GM23338 (cell line): ENCODE results near the gene CFAP141. TPM values are rescaled to one million over a fixed set of nuclear protein-coding genes. Genes with fewer than 3 reads are reported as not detected.
A peak's percentile ranks its signal among the peaks of the same experiment; 100 is the strongest.

ENCODE experiments used
- ATAC-seq: fragments of 200-7000 bp; cut with Tn5 transposase; 3 replicates; pipeline ENCODE4 v1.9.1; 2020
- DNase-seq: peaks from one replicate; pipeline ENCODE4 v3.0.0-alpha.2; 2015; ENCODE audit warnings: low spot score
- H2AFZ ChIP-seq: fragments of 200-600 bp; sonication (generic); 2 replicates; pipeline ENCODE4 v1.8.0; 2016; ENCODE audit warnings: antibody characterized with exemption, mild to moderate bottlenecking, moderate library complexity
- H3F3A ChIP-seq: fragments of 200-600 bp; sonication (generic); replicated peaks from 2 replicates; pipeline ENCODE4 v1.8.0; 2017; ENCODE audit warnings: antibody characterized with exemption, mixed run types, low read depth
- H3K27ac ChIP-seq: fragments of 200-600 bp; sonication (generic); 2 replicates; pipeline ENCODE4 v1.6.1; 2016; ENCODE audit warnings: low read depth
- H3K27me3 ChIP-seq: fragments of 200-600 bp; sonication (generic); 2 replicates; pipeline ENCODE4 v1.8.0; 2016; ENCODE audit warnings: mild to moderate bottlenecking, mixed run types, moderate library complexity; ENCODE audit not compliant: insufficient read depth
- H3K36me3 ChIP-seq: fragments of 200-600 bp; sonication (generic); 2 replicates; pipeline ENCODE4 v1.8.0; 2016; ENCODE audit warnings: mild to moderate bottlenecking; ENCODE audit not compliant: insufficient read depth
- H3K4me1 ChIP-seq: fragments of 200-600 bp; sonication (generic); 2 replicates; pipeline ENCODE4 v1.8.0; 2016; ENCODE audit warnings: mild to moderate bottlenecking, moderate library complexity; ENCODE audit not compliant: insufficient read depth
- H3K4me2 ChIP-seq: fragments of 200-600 bp; sonication (generic); 2 replicates; pipeline ENCODE4 v1.7.1; 2017; ENCODE audit warnings: mixed run types
- H3K4me3 ChIP-seq: fragments of 200-600 bp; sonication (generic); 2 replicates; pipeline ENCODE4 v1.6.1; 2016; ENCODE audit warnings: mixed run types
- H3K79me2 ChIP-seq: fragments of 200-600 bp; sonication (generic); replicated peaks from 2 replicates; pipeline ENCODE4 v1.8.0; 2017; ENCODE audit warnings: mild to moderate bottlenecking; ENCODE audit not compliant: insufficient read depth
- H3K9me2 ChIP-seq: fragments of 200-600 bp; sonication (generic); 2 replicates; pipeline ENCODE4 v1.8.0; 2017; ENCODE audit not compliant: insufficient read depth
- H4K20me1 ChIP-seq: fragments of 200-600 bp; sonication (generic); replicated peaks from 2 replicates; pipeline ENCODE4 v1.8.0; 2017; ENCODE audit warnings: mild to moderate bottlenecking; ENCODE audit not compliant: insufficient read depth
- H3K27ac Mint-ChIP-seq: 2 replicates; pipeline ENCODE4 v1.8.0; 2020; ENCODE audit warnings: inconsistent platforms, mild to moderate bottlenecking, moderate library complexity, mixed read lengths
- H3K27me3 Mint-ChIP-seq: 3 replicates; pipeline ENCODE4 v1.8.0; 2022; ENCODE audit warnings: low read depth, mild to moderate bottlenecking, moderate library complexity, mixed read lengths, inconsistent platforms; ENCODE audit not compliant: insufficient read depth, poor library complexity
- H3K36me3 Mint-ChIP-seq: 3 replicates; pipeline ENCODE4 v1.8.0; 2021; ENCODE audit warnings: low read depth, mild to moderate bottlenecking, inconsistent platforms, moderate library complexity, mixed read lengths
- H3K4me1 Mint-ChIP-seq: 3 replicates; pipeline ENCODE4 v1.8.0; 2020; ENCODE audit warnings: mild to moderate bottlenecking, inconsistent platforms, mixed read lengths
- H3K4me3 Mint-ChIP-seq: 3 replicates; pipeline ENCODE4 v1.8.0; 2021; ENCODE audit warnings: moderate library complexity, mild to moderate bottlenecking, inconsistent platforms, mixed read lengths
- H3K9me3 Mint-ChIP-seq: 3 replicates; pipeline ENCODE4 v1.8.0; 2020; ENCODE audit warnings: moderate library complexity, mild to moderate bottlenecking, inconsistent platforms, mixed read lengths
- CREB1 ChIP-seq: fragments of 250-450 bp; sonication (Bioruptor Pico); IDR thresholded peaks from 2 replicates; pipeline ENCODE4 v1.5.0; 2020; ENCODE audit warnings: low read depth, mild to moderate bottlenecking, moderate library complexity
- EZH2 ChIP-seq: fragments of 200-600 bp; sonication (generic); IDR thresholded peaks from one replicate; pipeline ENCODE4 v1.8.0; 2017; ENCODE audit warnings: antibody characterized with exemption, mild to moderate bottlenecking, low read depth; ENCODE audit not compliant: unreplicated experiment
- EZH2phosphoT487 ChIP-seq: fragments of 200-600 bp; sonication (generic); IDR thresholded peaks from one replicate; pipeline ENCODE4 v1.8.1; 2018; ENCODE audit warnings: antibody characterized with exemption; ENCODE audit not compliant: unreplicated experiment
- JUNB ChIP-seq: IDR thresholded peaks from one replicate; pipeline ENCODE4 v1.6.1; 2016; ENCODE audit warnings: antibody characterized with exemption; ENCODE audit not compliant: unreplicated experiment
- NANOG ChIP-seq: IDR thresholded peaks from 2 replicates; pipeline ENCODE4 v1.6.1; 2016; ENCODE audit warnings: antibody characterized with exemption, borderline replicate concordance
- POLR2AphosphoS5 ChIP-seq: IDR thresholded peaks from 2 replicates; pipeline ENCODE4 v1.6.1; 2016; ENCODE audit warnings: antibody characterized with exemption, low read depth
- STAT1 ChIP-seq: IDR thresholded peaks from one replicate; pipeline ENCODE4 v1.6.1; 2016; ENCODE audit warnings: antibody characterized with exemption; ENCODE audit not compliant: unreplicated experiment
- ZNF114 ChIP-seq: fragments of 250-450 bp; sonication (Bioruptor Pico); IDR thresholded peaks from 2 replicates; pipeline ENCODE4 v1.5.0; 2020; ENCODE audit warnings: mild to moderate bottlenecking, moderate library complexity
- ZNF331 ChIP-seq: fragments of 250-450 bp; sonication (Bioruptor Pico); IDR thresholded peaks from 2 replicates; pipeline ENCODE4 v1.5.0; 2020; ENCODE audit warnings: low read depth, mild to moderate bottlenecking, moderate library complexity
- polyA plus RNA-seq: library from polyadenylated mRNA; unstranded; fragments of >200 nt; fragmentation: Nextera tagmentation; extraction: Ambion mirVana; gene quantifications from 2 replicates; pipeline ENCODE4 v1.2.1, GENCODE V29; 2016
- total RNA-seq: library from RNA; depleted of rRNA; stranded (reverse); fragments of >200 nt; shearing (Covaris generic); gene quantifications from 2 replicates; pipeline ENCODE4 v1.2.3, GENCODE V29; 2014
- TF ChIP-seq, protein P1 (sequence below): IDR thresholded peaks from 2 replicates; pipeline ENCODE4 v1.6.1; 2016; ENCODE audit warnings: antibody characterized with exemption
- TF ChIP-seq, protein P2 (sequence below): fragments of 250-450 bp; sonication (Bioruptor Pico); IDR thresholded peaks from 2 replicates; pipeline ENCODE4 v1.5.0; 2020; ENCODE audit warnings: mild to moderate bottlenecking, moderate library complexity
- TF ChIP-seq, protein P3 (sequence below): IDR thresholded peaks from one replicate; pipeline ENCODE4 v1.6.1; 2018; ENCODE audit warnings: antibody characterized with exemption; ENCODE audit not compliant: unreplicated experiment
- TF ChIP-seq, protein P4 (sequence below), 2 experiments: fragments of 200-600 bp in 1 of 2; sonication (generic) in 1 of 2; conservative IDR thresholded peaks; 2 replicates each; pipeline versions ENCODE4 v1.5.1 to v1.6.1; 2016 to 2017; ENCODE audit warnings: antibody characterized with exemption in 2 of 2, low read depth in 2 of 2, mild to moderate bottlenecking in 2 of 2, moderate library complexity in 1 of 2

CFAP141 gene
- total and polyA plus RNA-seq, 2 experiments from 2014 or later = not detected

DNA sequence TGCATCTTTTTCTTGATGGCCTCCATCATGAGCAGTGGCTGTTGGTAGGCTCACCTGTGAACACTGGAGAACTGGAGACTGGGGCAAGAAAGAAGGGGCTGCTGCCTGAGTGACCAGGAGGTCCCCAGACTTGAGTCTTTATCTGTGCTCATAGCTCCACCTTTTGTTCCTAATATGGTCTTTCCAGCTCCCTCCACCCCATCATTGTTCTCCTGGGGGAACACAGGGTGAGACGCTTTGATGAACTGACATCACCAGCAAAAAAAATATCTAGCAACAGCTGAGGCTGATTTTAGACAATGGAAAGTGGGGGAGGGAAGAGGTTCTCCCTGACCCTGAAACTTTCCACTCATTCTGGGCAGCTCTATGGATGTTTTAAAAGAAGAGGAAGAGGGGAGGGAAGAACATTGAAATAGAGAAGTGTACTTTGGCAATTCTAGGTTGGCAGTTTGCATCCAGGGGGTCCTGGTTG, 14.1 kb downstream of the CFAP141 start, which contains the start of gene TPM3:
TPM3 (minus strand) TSS at position 111 of the 472 bp plus-strand sequence; CDS start at position 29, 82 bp downstream.
- no peak for ATAC-seq
- no peaks in the 10 kb centered on the region for H3K36me3 ChIP-seq
- no peaks in the 10 kb centered on the region for H3K79me2 ChIP-seq
- H3K4me3 ChIP-seq = no peak within 1 kb of the TSS
- Mint-ChIP-seq H3K27ac (peak within 1 kb of the TSS; percentile 52; the same call in 1 of the 2 replicates), H3K4me1 (peaks cover 22% of the 10 kb centered on the region), H3K9me3 (no peaks in the 10 kb centered on the region; the same call in 2 of the 3 replicates), H3K36me3 (no peaks in the 10 kb centered on the region), H3K27me3 (peaks cover 13% of the 10 kb centered on the region), H3K4me3 (no peak within 1 kb of the TSS; the same call in 2 of the 3 replicates)
- no peaks in the 10 kb centered on the region for H3K9me2 ChIP-seq
- no peak for DNase-seq
- TF ChIP-seq EZH2phosphoT487 = no peak
- no peak for TF ChIP-seq JUNB
- TF ChIP-seq, protein P1, sequence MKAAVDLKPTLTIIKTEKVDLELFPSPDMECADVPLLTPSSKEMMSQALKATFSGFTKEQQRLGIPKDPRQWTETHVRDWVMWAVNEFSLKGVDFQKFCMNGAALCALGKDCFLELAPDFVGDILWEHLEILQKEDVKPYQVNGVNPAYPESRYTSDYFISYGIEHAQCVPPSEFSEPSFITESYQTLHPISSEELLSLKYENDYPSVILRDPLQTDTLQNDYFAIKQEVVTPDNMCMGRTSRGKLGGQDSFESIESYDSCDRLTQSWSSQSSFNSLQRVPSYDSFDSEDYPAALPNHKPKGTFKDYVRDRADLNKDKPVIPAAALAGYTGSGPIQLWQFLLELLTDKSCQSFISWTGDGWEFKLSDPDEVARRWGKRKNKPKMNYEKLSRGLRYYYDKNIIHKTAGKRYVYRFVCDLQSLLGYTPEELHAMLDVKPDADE = no peak
- TF ChIP-seq STAT1 = no peak
- no peak for TF ChIP-seq CREB1
- TF ChIP-seq, protein P2, sequence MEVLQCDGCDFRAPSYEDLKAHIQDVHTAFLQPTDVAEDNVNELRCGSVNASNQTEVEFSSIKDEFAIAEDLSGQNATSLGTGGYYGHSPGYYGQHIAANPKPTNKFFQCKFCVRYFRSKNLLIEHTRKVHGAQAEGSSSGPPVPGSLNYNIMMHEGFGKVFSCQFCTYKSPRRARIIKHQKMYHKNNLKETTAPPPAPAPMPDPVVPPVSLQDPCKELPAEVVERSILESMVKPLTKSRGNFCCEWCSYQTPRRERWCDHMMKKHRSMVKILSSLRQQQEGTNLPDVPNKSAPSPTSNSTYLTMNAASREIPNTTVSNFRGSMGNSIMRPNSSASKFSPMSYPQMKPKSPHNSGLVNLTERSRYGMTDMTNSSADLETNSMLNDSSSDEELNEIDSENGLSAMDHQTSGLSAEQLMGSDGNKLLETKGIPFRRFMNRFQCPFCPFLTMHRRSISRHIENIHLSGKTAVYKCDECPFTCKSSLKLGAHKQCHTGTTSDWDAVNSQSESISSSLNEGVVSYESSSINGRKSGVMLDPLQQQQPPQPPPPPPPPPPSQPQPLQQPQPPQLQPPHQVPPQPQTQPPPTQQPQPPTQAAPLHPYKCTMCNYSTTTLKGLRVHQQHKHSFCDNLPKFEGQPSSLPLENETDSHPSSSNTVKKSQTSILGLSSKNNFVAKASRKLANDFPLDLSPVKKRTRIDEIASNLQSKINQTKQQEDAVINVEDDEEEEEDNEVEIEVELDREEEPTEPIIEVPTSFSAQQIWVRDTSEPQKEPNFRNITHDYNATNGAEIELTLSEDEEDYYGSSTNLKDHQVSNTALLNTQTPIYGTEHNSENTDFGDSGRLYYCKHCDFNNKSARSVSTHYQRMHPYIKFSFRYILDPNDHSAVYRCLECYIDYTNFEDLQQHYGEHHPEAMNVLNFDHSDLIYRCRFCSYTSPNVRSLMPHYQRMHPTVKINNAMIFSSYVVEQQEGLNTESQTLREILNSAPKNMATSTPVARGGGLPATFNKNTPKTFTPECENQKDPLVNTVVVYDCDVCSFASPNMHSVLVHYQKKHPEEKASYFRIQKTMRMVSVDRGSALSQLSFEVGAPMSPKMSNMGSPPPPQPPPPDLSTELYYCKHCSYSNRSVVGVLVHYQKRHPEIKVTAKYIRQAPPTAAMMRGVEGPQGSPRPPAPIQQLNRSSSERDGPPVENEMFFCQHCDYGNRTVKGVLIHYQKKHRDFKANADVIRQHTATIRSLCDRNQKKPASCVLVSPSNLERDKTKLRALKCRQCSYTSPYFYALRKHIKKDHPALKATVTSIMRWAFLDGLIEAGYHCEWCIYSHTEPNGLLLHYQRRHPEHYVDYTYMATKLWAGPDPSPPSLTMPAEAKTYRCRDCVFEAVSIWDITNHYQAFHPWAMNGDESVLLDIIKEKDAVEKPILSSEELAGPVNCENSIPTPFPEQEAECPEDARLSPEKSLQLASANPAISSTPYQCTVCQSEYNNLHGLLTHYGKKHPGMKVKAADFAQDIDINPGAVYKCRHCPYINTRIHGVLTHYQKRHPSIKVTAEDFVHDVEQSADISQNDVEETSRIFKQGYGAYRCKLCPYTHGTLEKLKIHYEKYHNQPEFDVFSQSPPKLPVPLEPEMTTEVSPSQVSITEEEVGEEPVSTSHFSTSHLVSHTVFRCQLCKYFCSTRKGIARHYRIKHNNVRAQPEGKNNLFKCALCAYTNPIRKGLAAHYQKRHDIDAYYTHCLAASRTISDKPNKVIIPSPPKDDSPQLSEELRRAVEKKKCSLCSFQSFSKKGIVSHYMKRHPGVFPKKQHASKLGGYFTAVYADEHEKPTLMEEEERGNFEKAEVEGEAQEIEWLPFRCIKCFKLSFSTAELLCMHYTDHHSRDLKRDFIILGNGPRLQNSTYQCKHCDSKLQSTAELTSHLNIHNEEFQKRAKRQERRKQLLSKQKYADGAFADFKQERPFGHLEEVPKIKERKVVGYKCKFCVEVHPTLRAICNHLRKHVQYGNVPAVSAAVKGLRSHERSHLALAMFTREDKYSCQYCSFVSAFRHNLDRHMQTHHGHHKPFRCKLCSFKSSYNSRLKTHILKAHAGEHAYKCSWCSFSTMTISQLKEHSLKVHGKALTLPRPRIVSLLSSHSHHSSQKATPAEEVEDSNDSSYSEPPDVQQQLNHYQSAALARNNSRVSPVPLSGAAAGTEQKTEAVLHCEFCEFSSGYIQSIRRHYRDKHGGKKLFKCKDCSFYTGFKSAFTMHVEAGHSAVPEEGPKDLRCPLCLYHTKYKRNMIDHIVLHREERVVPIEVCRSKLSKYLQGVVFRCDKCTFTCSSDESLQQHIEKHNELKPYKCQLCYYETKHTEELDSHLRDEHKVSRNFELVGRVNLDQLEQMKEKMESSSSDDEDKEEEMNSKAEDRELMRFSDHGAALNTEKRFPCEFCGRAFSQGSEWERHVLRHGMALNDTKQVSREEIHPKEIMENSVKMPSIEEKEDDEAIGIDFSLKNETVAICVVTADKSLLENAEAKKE (CRISPR knock-in tag) = no peak
- no peak for TF ChIP-seq NANOG
- TF ChIP-seq ZNF331 (CRISPR knock-in tag) = no peak
- TF ChIP-seq POLR2AphosphoS5 = no peak
- TF ChIP-seq EZH2 = no peak
- TF ChIP-seq ZNF114 (CRISPR knock-in tag) = no peak
- TF ChIP-seq, protein P3, sequence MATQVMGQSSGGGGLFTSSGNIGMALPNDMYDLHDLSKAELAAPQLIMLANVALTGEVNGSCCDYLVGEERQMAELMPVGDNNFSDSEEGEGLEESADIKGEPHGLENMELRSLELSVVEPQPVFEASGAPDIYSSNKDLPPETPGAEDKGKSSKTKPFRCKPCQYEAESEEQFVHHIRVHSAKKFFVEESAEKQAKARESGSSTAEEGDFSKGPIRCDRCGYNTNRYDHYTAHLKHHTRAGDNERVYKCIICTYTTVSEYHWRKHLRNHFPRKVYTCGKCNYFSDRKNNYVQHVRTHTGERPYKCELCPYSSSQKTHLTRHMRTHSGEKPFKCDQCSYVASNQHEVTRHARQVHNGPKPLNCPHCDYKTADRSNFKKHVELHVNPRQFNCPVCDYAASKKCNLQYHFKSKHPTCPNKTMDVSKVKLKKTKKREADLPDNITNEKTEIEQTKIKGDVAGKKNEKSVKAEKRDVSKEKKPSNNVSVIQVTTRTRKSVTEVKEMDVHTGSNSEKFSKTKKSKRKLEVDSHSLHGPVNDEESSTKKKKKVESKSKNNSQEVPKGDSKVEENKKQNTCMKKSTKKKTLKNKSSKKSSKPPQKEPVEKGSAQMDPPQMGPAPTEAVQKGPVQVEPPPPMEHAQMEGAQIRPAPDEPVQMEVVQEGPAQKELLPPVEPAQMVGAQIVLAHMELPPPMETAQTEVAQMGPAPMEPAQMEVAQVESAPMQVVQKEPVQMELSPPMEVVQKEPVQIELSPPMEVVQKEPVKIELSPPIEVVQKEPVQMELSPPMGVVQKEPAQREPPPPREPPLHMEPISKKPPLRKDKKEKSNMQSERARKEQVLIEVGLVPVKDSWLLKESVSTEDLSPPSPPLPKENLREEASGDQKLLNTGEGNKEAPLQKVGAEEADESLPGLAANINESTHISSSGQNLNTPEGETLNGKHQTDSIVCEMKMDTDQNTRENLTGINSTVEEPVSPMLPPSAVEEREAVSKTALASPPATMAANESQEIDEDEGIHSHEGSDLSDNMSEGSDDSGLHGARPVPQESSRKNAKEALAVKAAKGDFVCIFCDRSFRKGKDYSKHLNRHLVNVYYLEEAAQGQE = no peak
- TF ChIP-seq, protein P4, sequence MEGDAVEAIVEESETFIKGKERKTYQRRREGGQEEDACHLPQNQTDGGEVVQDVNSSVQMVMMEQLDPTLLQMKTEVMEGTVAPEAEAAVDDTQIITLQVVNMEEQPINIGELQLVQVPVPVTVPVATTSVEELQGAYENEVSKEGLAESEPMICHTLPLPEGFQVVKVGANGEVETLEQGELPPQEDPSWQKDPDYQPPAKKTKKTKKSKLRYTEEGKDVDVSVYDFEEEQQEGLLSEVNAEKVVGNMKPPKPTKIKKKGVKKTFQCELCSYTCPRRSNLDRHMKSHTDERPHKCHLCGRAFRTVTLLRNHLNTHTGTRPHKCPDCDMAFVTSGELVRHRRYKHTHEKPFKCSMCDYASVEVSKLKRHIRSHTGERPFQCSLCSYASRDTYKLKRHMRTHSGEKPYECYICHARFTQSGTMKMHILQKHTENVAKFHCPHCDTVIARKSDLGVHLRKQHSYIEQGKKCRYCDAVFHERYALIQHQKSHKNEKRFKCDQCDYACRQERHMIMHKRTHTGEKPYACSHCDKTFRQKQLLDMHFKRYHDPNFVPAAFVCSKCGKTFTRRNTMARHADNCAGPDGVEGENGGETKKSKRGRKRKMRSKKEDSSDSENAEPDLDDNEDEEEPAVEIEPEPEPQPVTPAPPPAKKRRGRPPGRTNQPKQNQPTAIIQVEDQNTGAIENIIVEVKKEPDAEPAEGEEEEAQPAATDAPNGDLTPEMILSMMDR (conservative IDR thresholded peaks at IDR 0.05; ENCODE audit: low read depth in 2 of 2) = no peak
- no peak within 1 kb of the TSS for H3K27ac ChIP-seq
- H3K4me1 ChIP-seq = peaks cover 7% of the 10 kb centered on the region
- H3K27me3 ChIP-seq = no peaks in the 10 kb centered on the region
- H3F3A ChIP-seq = 0 out of 2 replicates have a peak, but pooled peaks cover 6% of the 10 kb centered on the region
- H4K20me1 ChIP-seq = no peaks in the 10 kb centered on the region
- H2AFZ ChIP-seq = peak within 1 kb of the TSS; percentile 76; the same call in 1 of the 2 replicates
- H3K4me2 ChIP-seq = no peak within 1 kb of the TSS
